HEK293 (cell line): ENCODE measurements around the gene LMBR1.
A peak's percentile ranks its signal among the peaks of the same experiment; 100 is the strongest.

ENCODE experiments used
- CTCF ChIA-PET: fragments of 350-600 bp; formaldehyde crosslinking; extraction: SDS; loops from one replicate; lab custom pipeline; 2021; ENCODE audit warnings: antibody characterized with exemption; lab: Yijun Ruan, JAX
- POLR2A ChIA-PET: fragments of 300-600 bp; formaldehyde crosslinking; extraction: SDS; loops from one replicate; lab custom pipeline; 2020; ENCODE audit warnings: antibody characterized with exemption, inconsistent platforms; lab: Yijun Ruan, JAX
- H3K27ac ChIP-seq: fragments of 200-500 bp; sonication (Bioruptor generic); 2 replicates; pipeline ENCODE4 v1.5.1; 2014; ENCODE audit warnings: low read depth, low read length, control low read depth, inconsistent platforms; ENCODE audit errors: extremely low read depth
- H3K36me3 ChIP-seq, 2 experiments: fragments of 200-500 bp in 1 of 2; sonication (Bioruptor generic) in 1 of 2; 1 replicate in 1 of 2; 2 replicates in 1 of 2; pipeline ENCODE4 v1.5.1; 2014 to 2017; ENCODE audit warnings: inconsistent platforms in 2 of 2, low read length in 2 of 2; ENCODE audit not compliant: control insufficient read depth in 2 of 2, insufficient read depth in 1 of 2
- H3K4me1 ChIP-seq: fragments of 200-500 bp; sonication (Bioruptor generic); 2 replicates; pipeline ENCODE4 v1.5.1; 2014; ENCODE audit warnings: mild to moderate bottlenecking, low read length, inconsistent platforms; ENCODE audit not compliant: control insufficient read depth, insufficient read depth
- H3K4me3 ChIP-seq: 2 replicates; pipeline ENCODE4 v1.5.1; 2011; ENCODE audit warnings: low read depth, mild to moderate bottlenecking, control low read depth, low read length, moderate library complexity
- H3K9me3 ChIP-seq: fragments of 200-500 bp; sonication (Bioruptor generic); 2 replicates; pipeline ENCODE4 v1.5.1; 2014; ENCODE audit warnings: low read depth, low read length, inconsistent platforms; ENCODE audit not compliant: control insufficient read depth, insufficient read depth
- GFI1B ChIP-seq: fragments of 450-650 bp; formaldehyde crosslinking; IDR thresholded peaks from 2 replicates; pipeline ENCODE4 v1.5.1; 2016; ENCODE audit warnings: missing biosample characterization, missing genetic modification characterization
- HOXA7 ChIP-seq: sonication (generic); formaldehyde crosslinking; IDR thresholded peaks from 2 replicates; pipeline ENCODE4 v1.8.1; 2022; ENCODE audit warnings: missing genetic modification reagents, borderline replicate concordance
- MYNN ChIP-seq: fragments of 450-650 bp; formaldehyde crosslinking; IDR thresholded peaks from 2 replicates; pipeline ENCODE4 v1.5.1; 2016; ENCODE audit warnings: missing biosample characterization, missing genetic modification characterization, borderline replicate concordance
- RBAK ChIP-seq: fragments of 450-650 bp; formaldehyde crosslinking; IDR thresholded peaks from 2 replicates; pipeline ENCODE4 v1.5.1; 2016; ENCODE audit warnings: missing biosample characterization, missing genetic modification characterization
- ZNF112 ChIP-seq: fragments of 450-650 bp; formaldehyde crosslinking; IDR thresholded peaks from 2 replicates; pipeline ENCODE4 v1.5.0; 2017; ENCODE audit warnings: missing biosample characterization, missing genetic modification characterization
- ZNF133 ChIP-seq: fragments of 450-650 bp; formaldehyde crosslinking; IDR thresholded peaks from 2 replicates; pipeline ENCODE4 v1.5.1; 2016; ENCODE audit warnings: missing biosample characterization, missing genetic modification characterization
- ZNF146 ChIP-seq: fragments of 450-650 bp; formaldehyde crosslinking; IDR thresholded peaks from 2 replicates; pipeline ENCODE4 v1.5.1; 2016; ENCODE audit warnings: missing biosample characterization, missing genetic modification characterization
- ZNF16 ChIP-seq: fragments of 450-650 bp; formaldehyde crosslinking; IDR thresholded peaks from 2 replicates; pipeline ENCODE4 v1.5.1; 2016; ENCODE audit warnings: low read depth, missing biosample characterization, missing genetic modification characterization
- ZNF169 ChIP-seq: fragments of 450-650 bp; formaldehyde crosslinking; IDR thresholded peaks from 2 replicates; pipeline ENCODE4 v1.5.1; 2016; ENCODE audit warnings: missing biosample characterization, missing genetic modification characterization
- ZNF214 ChIP-seq: fragments of 450-650 bp; formaldehyde crosslinking; IDR thresholded peaks from 2 replicates; pipeline ENCODE4 v1.5.1; 2017; ENCODE audit warnings: missing biosample characterization, mild to moderate bottlenecking, missing genetic modification characterization, borderline replicate concordance
- ZNF324 ChIP-seq: fragments of 450-650 bp; formaldehyde crosslinking; IDR thresholded peaks from 2 replicates; pipeline ENCODE4 v1.5.1; 2016; ENCODE audit warnings: missing biosample characterization, missing genetic modification characterization
- ZNF488 ChIP-seq: fragments of 450-650 bp; formaldehyde crosslinking; IDR thresholded peaks from 2 replicates; pipeline ENCODE4 v1.5.1; 2016; ENCODE audit warnings: missing biosample characterization, missing genetic modification characterization
- ZNF510 ChIP-seq: fragments of 450-650 bp; formaldehyde crosslinking; IDR thresholded peaks from 2 replicates; pipeline ENCODE4 v1.5.1; 2018; ENCODE audit warnings: mild to moderate bottlenecking, missing genetic modification characterization, missing biosample characterization; ENCODE audit not compliant: insufficient replicate concordance
- ZNF560 ChIP-seq: fragments of 450-650 bp; formaldehyde crosslinking; IDR thresholded peaks from 2 replicates; pipeline ENCODE4 v1.5.1; 2017; ENCODE audit warnings: missing biosample characterization, missing genetic modification characterization, borderline replicate concordance
- ZNF654 ChIP-seq: fragments of 450-650 bp; formaldehyde crosslinking; IDR thresholded peaks from 2 replicates; pipeline ENCODE4 v1.5.1; 2016; ENCODE audit warnings: low read depth, missing biosample characterization, missing genetic modification characterization
- ZNF658 ChIP-seq: fragments of 450-650 bp; formaldehyde crosslinking; IDR thresholded peaks from 2 replicates; pipeline ENCODE4; 2016; ENCODE audit warnings: missing biosample characterization, missing genetic modification characterization
- TF ChIP-seq, protein P1 (sequence below): fragments of 450-650 bp; formaldehyde crosslinking; IDR thresholded peaks from 2 replicates; pipeline ENCODE4; 2016; ENCODE audit warnings: missing biosample characterization, missing genetic modification characterization

LMBR1 gene

GRCh38 chr7:156827587-156828203 is 65.3 kb downstream of the LMBR1 start:
- TF ChIP-seq RBAK (tag by site-specific recombination) (no peak), ZNF510 (tag by site-specific recombination) (no peak), ZNF654 (tag by site-specific recombination) (peak; percentile 43), ZNF560 (no peak), ZNF16 (no peak), HOXA7 (CRISPR knock-in tag) (no peak), ZNF214 (tag by site-specific recombination) (no peak), ZNF133 (tag by site-specific recombination) (no peak)
- Histone ChIP-seq H3K4me3 (no peak overlapping the region), H3K4me1 (no peaks in the 10 kb centered on the region), H3K9me3 (no peaks in the 10 kb centered on the region), H3K27ac (no peak overlapping the region), H3K36me3 (peaks cover 4 to 20% of the 10 kb centered on the region in 2 experiments; a peak in 2 of 3 replicates)
- ChIA-PET CTCF (interaction anchor here (0.6 to 1.4 kb wide), 4 partner anchors 9 to 1475 kb away, joined by 3 to 5 read pairs (median 4); no protein-coding TSS in a partner anchor), POLR2A (no interaction called here)

DNA sequence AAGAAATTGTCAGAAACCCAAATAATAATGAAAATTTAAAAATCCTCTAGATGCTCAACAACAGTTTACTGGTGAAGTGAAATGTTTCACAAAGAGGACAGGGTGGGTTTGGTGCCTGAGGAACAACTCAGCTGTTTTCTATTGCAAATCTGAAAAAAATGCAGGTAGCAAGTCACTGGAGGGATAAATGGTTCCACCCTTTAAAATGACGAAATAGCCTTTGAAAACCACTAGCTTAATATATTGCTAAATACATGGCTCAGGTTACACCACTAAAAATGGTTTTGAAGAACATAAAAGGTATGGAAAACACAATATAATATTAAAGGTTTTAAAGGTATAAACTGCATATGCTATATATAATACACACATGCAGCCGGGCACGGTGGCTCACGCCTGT is 69.5 kb downstream of the LMBR1 start:
- Histone ChIP-seq H3K4me1 (no peaks in the 10 kb centered on the region), H3K9me3 (no peaks in the 10 kb centered on the region), H3K27ac (no peak overlapping the region), H3K4me3 (no peak overlapping the region), H3K36me3 (peaks cover 4 to 21% of the 10 kb centered on the region in 2 experiments; a peak in 2 of 3 replicates)
- TF ChIP-seq MYNN (tag by site-specific recombination) (no peak), ZNF488 (no peak), ZNF169 (tag by site-specific recombination) (no peak), ZNF324 (tag by site-specific recombination) (no peak), ZNF112 (tag by site-specific recombination) (no peak), ZNF146 (tag by site-specific recombination) (no peak), GFI1B (tag by site-specific recombination) (no peak)
- TF ChIP-seq, protein P1, sequence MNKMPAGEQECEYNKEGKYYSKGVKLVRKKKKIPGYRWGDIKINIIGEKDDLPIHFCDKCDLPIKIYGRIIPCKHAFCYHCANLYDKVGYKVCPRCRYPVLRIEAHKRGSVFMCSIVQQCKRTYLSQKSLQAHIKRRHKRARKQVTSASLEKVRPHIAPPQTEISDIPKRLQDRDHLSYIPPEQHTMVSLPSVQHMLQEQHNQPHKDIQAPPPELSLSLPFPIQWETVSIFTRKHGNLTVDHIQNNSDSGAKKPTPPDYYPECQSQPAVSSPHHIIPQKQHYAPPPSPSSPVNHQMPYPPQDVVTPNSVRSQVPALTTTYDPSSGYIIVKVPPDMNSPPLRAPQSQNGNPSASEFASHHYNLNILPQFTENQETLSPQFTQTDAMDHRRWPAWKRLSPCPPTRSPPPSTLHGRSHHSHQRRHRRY (tag by site-specific recombination) = no peak
- ChIA-PET POLR2A (interaction anchor here (1.0 kb wide), 1 partner anchor 70 kb away, joined by 3 read pairs; the partner anchor contains the start of gene LMBR1), CTCF (no interaction called here)

GRCh38 chr7:156820445-156821063 is 72.4 kb downstream of the LMBR1 start:
- TF ChIP-seq ZNF658 (tag by site-specific recombination) = no peak
- ChIA-PET POLR2A (no interaction called here), CTCF (interaction anchor here (0.6 kb wide), 1 partner anchor 310 kb away, joined by 4 read pairs; no protein-coding TSS in a partner anchor)
- Histone ChIP-seq H3K36me3 (peaks cover 0 to 14% of the 10 kb centered on the region in 2 experiments; a peak in 1 of 3 replicates), H3K27ac (no peak overlapping the region), H3K4me1 (no peaks in the 10 kb centered on the region), H3K9me3 (no peaks in the 10 kb centered on the region), H3K4me3 (no peak overlapping the region)
